HuH-7.5 (cell line): Measurements from ENCODE around the gene STK33.

Source experiments
- DNase-seq: peaks from one replicate; pipeline ENCODE4 v3.0.0; 2011; ENCODE audit warnings: low spot score

STK33 gene

DNA sequence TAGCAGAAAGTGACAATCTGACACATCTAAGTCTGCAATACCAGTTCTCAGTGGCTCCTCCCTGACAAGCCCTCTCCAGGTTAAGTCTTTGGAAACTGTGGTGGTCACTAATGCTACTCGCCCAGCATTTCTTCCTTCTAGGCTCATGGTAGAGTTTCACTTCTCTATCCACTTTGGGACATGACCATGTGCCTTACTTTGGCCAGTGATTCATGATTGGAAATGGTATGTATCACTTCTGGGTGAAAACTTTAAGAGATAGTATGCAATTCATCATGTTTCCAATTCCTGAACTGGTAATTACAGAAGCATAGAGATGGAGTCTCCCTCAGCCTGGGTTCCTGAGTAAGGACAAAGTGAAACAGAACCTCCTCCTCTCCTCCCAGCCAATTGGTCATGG is 178.8 kb downstream of the STK33 start:
- DNase-seq, result no peak

DNA sequence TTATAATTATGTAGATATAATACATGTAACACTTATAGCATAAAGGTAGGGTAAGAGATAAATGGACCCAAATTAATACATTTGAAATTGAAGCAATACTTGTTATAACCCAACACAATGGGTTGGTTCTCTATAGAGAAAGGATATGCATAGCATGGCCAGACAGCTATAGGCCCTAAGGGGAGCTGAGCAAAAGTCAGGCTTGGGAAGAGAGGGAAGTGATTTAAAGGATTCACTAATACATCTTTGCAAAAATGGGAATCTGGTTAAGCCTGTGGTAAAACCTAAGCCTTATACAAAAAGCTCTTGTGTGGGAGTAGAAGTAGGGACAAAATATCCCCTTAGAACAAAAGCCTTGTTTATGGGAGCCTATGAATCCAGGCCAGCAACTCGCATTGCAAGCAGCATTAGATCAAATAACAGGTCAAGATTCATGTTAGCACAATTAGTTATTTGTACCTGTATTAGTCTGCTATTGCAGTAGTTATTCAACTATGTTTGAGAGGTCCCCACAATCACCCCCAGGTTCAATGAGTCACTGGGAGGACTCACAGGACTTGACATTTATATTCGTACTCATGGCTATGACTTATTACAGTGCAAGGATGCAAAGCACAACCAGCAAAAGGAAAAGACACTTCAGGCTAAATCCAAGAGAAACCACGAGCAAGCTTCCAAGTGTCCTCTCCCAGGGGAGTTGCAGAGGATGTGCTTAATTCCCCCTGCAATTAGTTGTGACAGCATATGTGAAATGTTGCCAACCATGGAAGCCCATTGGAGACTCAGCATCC is 185.7 kb downstream of the STK33 start:
- DNase-seq, result no peak

DNA sequence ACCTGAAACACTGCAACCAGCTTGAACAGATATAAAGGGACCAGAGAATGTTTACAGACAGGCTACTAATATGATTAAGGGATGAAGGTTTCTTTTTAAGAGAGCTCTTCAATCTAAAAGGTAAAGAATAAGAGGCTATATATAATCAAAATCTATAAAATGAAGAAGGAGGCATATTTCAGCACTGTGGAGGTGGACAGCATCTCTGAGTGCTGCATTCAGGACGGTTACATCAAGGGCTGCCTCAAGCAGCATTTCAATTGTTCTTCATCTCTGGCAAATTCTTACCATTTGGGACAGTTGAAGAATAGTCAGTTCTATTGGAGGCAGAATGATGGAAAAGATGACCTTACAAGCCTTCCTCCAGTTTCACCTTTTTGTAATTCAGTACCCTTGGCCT is 190.7 kb downstream of the STK33 start:
- no peak for DNase-seq

DNA sequence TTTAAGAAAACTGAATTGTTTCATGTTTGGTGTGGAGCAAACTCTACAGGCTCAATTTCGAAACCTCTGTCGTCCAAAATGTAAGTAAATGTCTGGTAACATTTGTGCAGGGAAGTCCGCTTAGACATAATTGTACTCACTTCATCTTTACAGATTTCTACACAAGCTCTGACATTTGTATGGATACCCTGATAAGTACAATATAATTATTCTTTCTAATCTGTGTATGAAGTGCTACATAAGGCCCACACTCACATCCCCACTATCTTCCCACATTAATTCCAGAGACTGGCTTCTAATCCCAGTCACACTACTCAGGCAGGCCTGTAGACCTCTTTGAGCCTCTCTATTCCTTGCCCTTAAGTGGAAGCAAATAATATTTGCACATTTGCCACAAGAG is 201.1 kb downstream of the STK33 start:
- no peak for DNase-seq

DNA sequence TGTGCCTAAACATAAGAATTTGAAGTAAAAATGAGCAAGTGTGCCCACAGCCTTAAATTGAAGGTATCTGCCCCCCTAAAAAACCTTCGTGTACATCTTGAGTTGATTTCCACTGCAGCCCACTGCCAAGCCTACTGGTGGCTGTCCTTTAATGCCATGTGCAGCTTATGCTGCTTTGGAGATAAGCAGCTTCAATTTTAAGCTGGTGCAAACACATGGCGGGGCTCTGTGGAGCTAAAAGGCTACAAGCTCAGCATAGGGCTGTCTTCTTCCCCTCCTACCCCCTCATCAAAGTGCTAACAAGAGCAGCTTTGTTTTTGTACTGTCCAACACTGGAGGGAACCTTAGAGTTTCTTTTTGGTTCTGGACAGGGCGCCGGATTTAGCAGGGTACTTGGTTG is 201.9 kb downstream of the STK33 start:
- DNase-seq, result no peak

DNA sequence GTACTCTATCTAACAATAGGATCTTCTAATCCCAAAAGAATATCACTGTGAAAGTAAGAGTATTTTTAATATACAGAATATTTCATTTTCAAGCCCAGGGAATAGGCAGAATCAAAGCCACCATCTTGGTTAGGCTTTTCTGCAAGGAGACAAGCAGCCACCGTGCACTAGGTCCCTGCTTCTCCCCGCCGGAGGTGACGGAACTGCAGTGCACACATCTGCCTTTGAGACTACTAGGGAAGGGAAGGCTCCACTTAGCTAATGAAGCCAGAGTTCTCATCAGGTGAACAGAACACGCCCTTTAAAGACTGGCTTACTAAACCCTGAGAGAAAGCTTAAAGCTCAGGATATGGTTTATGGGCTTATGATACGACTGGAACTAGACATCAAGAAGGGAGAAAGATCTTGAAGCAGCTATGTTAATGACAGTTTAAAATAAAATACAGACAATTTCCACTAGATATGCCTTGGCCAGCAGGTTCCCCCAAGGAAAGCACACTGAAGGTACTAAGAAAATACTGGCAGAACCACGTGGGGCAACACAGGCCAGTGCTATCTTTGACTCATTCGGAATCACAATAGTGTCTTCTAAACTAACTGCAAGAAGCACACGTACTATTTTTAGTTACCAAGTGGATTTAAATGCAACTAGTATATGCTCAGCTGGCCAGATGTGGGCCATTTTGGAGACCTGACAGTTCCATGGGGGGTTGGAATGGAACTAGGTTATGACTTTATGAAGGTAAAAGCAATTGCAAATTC is 203.0 kb downstream of the STK33 start:
- DNase-seq, result no peak

DNA sequence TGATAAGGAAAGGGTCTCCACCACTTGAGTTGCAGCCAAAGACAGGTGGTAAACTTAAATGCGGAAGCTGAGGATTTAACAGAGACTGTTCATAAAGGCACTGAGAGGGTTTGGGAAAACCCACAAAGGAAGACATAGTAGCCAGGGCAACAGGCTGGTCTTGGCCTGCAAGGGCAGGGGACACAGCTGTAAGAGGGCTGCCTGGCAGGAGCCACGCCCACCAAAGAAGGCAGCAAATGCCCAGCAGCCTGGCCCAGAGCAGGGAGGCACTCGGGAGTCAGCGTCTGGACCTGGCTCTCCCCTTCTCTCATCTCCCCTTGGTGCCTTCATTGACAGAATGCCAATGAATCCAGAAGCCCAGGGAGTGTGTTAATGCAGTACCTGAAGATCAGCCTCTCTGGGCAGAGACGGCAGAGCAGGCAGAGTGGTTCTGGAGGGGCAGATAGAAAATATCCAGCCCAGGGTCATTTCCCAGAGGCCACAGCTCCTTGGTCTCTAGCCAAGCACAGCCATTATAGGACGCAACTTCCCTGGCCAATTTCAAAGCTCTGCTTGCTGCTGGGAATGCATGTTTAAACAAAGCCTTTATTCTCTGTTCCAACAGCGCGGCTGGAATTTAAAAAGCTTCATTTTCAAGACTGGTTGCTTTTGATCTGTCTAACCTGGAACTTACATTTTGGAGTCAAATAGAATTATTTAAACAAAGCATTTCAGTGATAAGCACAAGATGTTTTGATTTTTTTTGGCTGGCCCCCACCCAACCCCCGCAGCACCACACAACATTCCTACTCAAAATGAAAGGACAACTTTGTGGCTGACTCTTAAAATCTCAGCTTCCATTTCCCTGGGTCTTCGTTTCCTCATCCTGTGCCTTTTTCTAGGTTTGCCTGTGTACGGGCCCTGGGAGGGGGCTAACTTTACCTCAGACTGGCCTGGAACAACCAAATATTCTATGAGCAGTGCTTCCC is 204.7 kb downstream of the STK33 start:
- DNase-seq, result no peak

DNA sequence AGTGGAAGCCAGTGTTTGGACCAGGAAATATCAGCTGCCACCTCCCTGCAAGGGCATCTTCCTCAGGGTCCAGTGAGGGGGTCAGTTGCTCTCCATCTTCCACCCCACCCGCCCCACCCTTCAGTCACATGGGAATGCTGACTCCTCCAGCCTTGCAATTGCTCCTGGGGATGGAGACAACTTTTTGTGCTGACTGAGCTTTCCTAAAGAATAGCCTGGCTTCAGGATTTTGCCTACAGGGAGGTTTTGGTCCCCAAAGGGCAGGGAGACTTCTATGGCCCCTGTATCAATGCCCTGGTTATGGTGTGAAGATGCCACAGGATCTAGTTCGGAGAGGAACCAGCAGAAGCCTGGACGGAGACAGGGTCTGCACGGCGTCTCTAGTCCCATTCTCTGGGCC is 206.3 kb downstream of the STK33 start:
- no peak for DNase-seq

DNA sequence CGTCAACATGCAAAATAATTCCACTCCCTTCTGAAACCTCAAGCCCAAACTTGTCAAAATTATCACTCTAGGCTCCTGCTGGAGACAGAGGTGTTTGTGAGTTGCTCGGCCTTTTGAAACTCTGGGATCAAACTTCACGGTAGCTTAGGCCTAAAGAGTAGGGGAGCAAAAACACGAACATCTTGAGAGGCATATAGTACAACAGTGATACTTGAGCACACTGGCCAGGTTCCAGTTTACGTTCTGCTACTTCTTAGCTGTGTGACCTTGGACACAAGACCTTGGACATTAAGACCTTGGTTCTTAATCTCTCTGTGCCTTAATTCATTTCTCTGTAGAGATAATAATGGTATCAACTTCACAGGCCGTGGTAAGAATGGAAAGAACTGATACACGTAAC is 206.9 kb downstream of the STK33 start:
- DNase-seq, result no peak

DNA sequence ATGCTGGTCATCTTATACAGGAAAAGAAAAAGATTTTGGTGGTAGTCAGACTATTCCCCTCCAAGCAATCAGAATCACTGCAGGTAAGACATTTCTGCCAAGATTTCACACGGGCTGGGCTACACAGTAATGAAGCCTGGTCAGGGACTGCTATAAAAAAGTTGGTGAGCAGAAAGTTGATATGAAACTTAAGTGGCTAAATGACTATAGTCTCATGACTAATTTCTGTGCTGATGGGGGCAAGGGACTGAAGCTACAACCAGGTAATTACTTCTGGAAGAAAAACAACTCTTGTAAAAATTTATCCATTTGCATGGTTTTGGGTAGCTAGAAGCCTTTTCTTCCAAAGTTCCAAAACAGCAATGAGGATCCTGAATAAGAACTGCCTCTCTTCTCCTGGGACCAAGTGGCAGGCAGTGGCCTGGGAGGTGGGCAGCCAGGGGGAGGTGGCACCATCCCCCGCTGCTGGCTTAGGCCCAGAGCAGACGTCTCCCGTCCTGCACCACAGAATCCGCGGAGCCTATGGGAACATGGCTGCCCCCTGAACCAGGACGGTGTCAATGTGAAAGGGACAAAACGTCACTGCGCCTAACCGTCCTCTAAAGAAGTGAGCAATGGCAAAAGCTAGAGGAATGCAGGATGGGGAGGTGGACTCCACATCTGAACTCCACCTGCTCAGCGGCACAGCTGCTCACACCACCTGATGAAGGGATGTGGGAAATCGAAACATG is 207.7 kb downstream of the STK33 start:
- DNase-seq, result no peak

DNA sequence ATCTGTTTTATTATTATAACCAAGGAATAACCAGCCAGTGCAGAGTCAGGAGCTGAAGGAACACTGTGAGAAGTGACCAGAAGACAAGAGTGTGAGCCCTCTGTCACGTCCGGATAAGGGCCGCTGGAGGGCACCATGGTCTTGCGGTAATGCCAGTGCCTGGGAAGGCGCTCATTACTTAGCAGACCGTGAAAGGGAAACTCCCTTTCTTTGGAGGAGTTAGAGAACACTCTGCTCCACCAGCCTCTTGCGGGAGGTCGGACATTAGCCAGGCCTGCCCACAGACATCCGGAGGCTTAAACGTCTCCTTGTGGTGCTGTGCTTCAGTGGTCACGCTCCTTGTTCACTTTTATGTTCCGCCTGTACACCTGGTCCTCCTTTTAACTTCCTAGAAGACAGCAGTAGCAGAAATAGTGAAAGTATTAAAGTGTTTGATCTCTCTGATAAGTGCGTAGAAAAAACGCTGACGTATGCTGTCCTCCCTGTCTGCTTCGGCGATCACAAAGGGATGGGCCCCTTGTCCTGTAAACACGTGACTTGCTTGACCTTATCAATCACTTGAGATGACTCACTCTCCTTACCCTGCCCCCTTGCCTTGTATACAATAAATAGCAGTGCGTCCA is 209.7 kb downstream of the STK33 start:
- DNase-seq, result no peak

DNA sequence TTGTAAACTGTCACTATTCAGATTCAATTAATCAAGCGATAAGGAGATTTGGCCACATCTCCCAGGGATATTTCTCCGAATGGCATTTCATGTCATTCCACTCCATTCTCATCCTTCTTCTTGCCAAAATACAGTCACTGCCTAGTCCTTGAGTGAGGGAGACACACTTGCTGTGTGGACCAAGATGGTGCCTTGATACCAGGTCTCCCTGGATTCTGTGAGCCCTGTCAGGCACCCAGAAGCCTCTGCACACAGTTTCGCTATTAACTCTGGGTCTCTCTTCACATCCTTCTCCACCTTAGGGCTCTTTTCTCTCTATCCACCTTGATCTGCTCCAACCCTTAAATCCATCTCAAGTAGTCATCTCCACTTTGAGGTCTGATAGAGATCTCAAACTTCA is 210.4 kb downstream of the STK33 start:
- DNase-seq, result no peak

DNA sequence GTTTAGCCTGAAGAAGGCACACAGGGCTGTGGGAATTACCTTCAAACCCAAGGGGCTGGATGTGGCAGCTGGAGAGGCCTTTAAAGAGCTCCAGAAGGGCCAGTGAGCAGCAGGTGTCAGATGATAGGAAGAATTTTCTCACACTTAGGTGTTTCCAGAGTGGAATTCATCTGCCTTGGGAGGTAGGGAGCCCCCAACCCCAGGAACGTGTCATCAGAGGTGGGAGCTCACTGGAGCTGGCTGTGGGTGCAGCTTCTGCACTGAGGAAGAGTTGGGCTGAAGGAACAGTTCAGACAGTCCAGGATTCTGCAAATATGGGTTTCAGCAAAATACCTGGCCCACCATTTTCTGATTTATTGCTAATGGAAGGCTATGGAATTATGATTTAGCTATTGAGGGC is 210.8 kb downstream of the STK33 start:
- no peak for DNase-seq

DNA sequence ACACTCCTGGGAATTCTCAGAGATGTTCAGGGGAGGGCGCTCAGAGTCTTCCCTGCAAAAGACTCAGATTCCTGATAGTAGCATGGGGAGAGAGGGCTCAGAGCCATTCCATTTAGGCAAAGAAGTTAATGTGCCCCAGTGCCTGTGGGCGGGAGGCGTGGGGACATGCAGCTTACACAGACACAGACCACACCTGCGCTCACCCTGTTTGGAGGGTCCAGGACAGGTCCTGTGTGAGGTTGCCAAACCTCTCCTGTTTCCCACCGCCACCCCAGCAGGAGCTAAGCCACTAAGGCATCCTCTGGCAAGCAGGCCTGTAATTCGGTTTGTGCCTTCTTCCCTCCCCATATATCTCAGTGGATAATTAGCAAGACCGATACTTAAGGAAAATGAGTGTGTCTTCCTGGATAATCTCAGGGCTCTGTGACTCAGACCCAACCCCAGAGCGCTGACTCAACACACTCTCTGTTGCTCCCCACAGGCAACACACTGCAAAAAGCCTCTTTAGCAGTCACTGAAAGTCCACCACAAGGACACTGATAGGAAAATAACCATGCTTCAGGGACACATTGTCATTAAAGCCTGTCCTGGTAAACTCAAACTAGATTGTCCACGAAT is 211.5 kb downstream of the STK33 start:
- no peak for DNase-seq

DNA sequence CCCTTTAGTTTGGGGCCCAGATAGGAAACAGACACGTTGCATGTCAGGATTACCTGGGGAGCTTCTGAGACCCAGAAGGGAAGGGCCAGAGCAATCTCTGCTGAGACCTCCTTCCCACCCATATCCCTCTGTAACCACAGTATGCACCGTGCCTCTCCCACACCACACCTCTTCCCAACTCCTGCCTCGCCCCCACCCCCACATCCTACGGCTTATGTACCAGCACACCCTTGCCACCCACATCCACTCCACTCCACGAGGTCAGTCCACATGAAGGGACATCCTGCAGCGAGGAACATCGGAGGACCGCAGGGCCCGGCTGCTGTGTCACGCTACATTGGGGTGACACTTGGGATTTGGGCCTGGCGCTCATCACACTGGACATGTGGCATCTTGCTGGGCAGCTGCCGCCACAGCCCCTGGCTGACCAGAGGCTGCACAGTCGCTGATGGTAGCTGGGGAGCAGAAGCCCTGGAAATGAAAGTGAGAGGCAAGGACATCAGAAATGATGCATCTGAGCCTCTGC is 212.1 kb downstream of the STK33 start:
- no peak for DNase-seq

DNA sequence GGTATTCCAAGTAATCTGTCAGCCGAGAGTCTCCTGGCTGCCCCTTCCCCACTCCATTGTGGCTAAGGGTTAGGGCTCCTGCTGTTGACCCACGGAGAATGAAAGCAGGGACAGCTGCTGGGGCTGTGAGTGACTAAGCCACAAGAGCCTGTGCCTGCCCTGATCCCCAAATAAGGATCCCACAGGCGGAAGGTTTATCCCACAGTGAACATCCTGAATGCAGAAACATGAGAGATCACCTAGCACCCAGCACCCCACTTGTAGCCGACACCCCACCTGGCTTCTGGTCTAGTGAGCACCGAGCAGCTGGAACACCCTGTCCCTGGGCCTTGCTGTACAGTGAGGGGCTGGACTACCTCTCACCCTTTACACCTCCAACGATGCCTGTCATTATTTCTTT is 212.7 kb downstream of the STK33 start:
- no peak for DNase-seq

DNA sequence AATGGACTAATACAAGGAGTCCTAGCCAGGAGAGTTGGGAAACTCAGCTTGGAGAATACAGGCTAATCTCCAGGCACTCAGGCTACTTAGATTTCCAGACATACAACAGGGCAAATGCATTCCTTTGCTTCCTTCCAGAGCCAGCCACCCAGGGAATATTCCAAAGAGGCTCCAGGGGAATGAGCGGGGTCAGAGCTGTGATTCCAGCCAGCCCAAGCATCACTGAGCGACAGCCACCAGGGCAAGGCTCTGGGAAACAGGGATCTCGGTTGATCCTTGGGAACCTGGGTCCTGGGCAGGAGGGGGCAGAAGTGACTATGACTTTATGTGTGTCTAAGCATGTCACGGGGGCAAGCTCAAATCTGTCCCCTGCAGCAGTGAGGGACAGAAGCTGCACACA is 218.1 kb downstream of the STK33 start:
- DNase-seq, result no peak

DNA sequence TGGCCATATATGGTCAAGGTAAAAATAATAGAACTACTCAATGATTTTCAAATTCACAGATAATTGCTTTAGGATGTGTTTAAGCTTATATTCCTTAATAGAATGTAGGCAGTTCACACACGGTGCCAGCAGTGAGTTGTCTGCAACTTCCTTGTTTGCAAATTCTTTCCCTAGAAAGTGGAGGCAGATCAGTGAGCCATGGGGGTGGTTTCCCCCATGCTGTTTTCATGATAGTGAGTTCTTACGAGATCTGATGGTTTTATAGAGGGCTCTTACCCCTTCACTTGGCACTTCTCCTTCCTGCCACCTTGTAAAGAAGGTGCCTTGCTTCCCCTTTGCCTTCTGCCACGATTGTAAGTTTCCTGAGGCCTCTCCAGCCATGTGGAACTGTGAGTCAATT is 218.6 kb downstream of the STK33 start:
- no peak for DNase-seq

DNA sequence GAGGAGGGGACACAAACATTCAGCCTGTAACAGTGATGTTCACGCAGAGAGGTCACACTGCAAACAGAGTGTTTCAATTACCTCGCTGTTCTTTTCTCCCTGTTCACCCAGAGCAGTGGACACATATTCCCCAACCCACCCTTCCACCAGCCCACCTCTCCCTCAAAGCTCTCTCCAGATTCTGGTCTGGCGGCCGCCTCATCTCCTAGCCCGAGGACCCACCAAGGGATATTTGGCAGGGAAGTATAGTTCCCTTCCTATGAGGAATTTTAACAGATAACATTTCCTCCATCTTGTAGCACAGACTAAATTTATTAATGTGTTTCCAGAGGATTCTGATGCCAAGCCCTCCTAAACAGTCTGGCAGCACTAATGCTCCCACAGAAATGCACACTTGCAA is 219.3 kb downstream of the STK33 start:
- DNase-seq, result no peak

DNA sequence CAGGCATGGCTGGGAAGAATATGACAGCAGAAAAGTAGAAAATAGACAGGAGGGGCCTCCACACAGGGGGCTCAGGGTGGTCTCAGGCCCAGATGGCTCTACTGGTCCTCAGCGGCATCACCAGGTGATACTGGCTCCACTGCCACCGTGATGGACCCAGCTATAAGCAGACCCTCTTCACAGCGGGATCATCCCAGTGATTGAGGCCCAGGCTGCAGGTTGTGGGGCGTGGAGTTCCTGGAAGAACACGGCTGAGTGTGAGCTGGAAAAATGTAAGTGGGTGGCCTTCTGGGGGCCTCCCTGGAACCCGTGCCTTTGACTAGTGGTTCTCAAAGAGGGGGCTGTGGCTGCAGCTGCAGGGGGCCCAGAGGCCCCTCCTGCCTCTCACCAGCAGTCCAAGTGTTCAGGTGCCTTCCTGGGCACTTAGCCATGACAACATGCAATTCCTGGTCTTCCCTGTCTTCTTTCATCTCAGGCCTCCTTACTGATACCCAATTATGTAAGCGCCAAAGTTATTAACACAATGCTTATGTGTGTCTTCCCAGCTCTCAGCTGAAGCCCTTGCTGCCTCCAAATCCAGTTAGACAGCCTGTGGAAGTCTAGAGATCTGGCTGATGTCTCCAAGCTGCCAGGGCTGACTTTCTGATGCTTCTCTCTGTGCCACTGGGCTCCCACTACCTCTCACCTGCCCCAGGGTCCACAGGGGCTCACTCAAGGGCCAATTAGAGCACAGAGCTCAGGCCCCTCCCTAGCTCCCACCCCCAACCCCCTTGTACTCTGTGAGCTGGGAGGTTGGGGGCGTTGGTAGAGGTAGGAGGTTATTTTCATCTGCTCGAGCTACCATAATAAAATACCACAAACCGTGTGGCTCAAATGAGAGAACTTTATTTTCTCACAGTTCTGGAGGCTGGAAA is 220.3 kb downstream of the STK33 start:
- no peak for DNase-seq
